Measurements from ENCODE around the gene SZT2.

Gene SZT2

GRCh38 chr1:43422995-43423671, 33.4 kb downstream of the SZT2 start:
- TF ChIP-seq, protein P1, sequence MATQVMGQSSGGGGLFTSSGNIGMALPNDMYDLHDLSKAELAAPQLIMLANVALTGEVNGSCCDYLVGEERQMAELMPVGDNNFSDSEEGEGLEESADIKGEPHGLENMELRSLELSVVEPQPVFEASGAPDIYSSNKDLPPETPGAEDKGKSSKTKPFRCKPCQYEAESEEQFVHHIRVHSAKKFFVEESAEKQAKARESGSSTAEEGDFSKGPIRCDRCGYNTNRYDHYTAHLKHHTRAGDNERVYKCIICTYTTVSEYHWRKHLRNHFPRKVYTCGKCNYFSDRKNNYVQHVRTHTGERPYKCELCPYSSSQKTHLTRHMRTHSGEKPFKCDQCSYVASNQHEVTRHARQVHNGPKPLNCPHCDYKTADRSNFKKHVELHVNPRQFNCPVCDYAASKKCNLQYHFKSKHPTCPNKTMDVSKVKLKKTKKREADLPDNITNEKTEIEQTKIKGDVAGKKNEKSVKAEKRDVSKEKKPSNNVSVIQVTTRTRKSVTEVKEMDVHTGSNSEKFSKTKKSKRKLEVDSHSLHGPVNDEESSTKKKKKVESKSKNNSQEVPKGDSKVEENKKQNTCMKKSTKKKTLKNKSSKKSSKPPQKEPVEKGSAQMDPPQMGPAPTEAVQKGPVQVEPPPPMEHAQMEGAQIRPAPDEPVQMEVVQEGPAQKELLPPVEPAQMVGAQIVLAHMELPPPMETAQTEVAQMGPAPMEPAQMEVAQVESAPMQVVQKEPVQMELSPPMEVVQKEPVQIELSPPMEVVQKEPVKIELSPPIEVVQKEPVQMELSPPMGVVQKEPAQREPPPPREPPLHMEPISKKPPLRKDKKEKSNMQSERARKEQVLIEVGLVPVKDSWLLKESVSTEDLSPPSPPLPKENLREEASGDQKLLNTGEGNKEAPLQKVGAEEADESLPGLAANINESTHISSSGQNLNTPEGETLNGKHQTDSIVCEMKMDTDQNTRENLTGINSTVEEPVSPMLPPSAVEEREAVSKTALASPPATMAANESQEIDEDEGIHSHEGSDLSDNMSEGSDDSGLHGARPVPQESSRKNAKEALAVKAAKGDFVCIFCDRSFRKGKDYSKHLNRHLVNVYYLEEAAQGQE (IDR thresholded peaks at IDR 0.05; ENCODE audit: insufficient read depth in 1 of 2, low read depth in 2 of 2, low read length in 2 of 2): no peak
- no peak for TF ChIP-seq POLR2AphosphoS5 (IDR thresholded peaks at IDR 0.05; ENCODE audit: low read depth, low read length)
- no peak for TF ChIP-seq FOXP2 (optimal IDR thresholded peaks at IDR 0.05; ENCODE audit: borderline replicate concordance, extremely low read depth, extremely low read length, insufficient read depth)
- no peak for TF ChIP-seq TAF1 (IDR thresholded peaks at IDR 0.05; ENCODE audit: borderline replicate concordance, insufficient read depth, low read length)
- no peak for TF ChIP-seq SIN3A (IDR thresholded peaks at IDR 0.05; ENCODE audit: borderline replicate concordance, insufficient read depth, low read length)

- TF ChIP-seq, protein P1 (IDR thresholded peaks at IDR 0.05; ENCODE audit: insufficient read depth in 1 of 2, low read depth in 2 of 2, low read length in 2 of 2): no peak
- TF ChIP-seq SIN3A (IDR thresholded peaks at IDR 0.05; ENCODE audit: borderline replicate concordance, insufficient read depth, low read length) (no peak), TAF1 (IDR thresholded peaks at IDR 0.05; ENCODE audit: borderline replicate concordance, insufficient read depth, low read length) (no peak), FOXP2 (optimal IDR thresholded peaks at IDR 0.05; ENCODE audit: borderline replicate concordance, extremely low read depth, extremely low read length, insufficient read depth) (no peak), POLR2AphosphoS5 (IDR thresholded peaks at IDR 0.05; ENCODE audit: low read depth, low read length) (no peak)
These were observed 34.2 kb downstream of the SZT2 start for GRCh38 chr1:43423672-43424550.

DNA sequence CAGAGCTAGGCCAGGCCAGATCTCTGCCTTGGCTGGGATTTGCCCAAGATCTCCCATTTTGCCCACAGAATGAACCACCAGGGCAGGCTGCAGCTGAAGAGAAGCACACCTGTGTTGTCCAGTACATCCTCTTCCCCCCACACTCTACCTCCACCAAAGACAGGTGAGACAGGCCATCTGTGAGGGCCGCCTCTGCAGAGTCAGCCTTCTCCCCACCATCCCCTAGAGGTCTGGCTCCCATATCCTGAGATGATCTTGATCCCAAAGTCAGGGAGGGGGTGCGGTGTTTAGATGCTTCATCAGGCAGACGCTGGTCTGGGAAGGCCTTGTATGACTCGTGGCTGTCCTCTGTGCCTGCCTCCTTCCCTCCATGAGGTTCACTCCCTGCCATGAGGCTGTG, 35.3 kb downstream of the SZT2 start:
- TF ChIP-seq TAF1 (IDR thresholded peaks at IDR 0.05; ENCODE audit: borderline replicate concordance, insufficient read depth, low read length) (no peak), POLR2AphosphoS5 (IDR thresholded peaks at IDR 0.05; ENCODE audit: low read depth, low read length) (no peak), SIN3A (IDR thresholded peaks at IDR 0.05; ENCODE audit: borderline replicate concordance, insufficient read depth, low read length) (no peak), FOXP2 (optimal IDR thresholded peaks at IDR 0.05; ENCODE audit: borderline replicate concordance, extremely low read depth, extremely low read length, insufficient read depth) (no peak)
- TF ChIP-seq, protein P1 (IDR thresholded peaks at IDR 0.05; ENCODE audit: insufficient read depth in 1 of 2, low read depth in 2 of 2, low read length in 2 of 2): no peak

DNA sequence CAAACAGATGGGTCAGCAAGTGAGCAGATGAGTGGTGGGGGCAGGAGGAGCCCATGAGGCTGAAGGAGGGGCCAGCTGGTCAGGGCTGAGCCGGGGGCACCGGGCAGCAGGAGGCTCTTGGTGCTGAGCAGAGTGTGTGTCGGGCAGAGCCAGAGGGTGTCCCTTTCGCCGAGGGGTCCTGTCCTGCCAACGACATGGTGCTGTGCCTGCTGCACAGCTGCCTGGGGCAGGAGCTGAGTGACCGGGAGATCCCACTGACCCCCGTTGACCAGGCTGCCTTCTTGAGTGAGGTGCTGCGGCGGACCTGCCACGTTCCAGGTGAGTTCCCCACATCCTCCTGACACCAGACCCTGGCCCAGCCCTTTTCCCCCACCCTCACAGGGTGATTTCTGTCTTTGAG, 36.5 kb downstream of the SZT2 start:
- TF ChIP-seq, protein P1 (IDR thresholded peaks at IDR 0.05; ENCODE audit: insufficient read depth in 1 of 2, low read depth in 2 of 2, low read length in 2 of 2): no peak
- no peak for TF ChIP-seq FOXP2 (optimal IDR thresholded peaks at IDR 0.05; ENCODE audit: borderline replicate concordance, extremely low read depth, extremely low read length, insufficient read depth)
- no peak for TF ChIP-seq POLR2AphosphoS5 (IDR thresholded peaks at IDR 0.05; ENCODE audit: low read depth, low read length)
- TF ChIP-seq SIN3A (IDR thresholded peaks at IDR 0.05; ENCODE audit: borderline replicate concordance, insufficient read depth, low read length): no peak
- TF ChIP-seq TAF1 (IDR thresholded peaks at IDR 0.05; ENCODE audit: borderline replicate concordance, insufficient read depth, low read length): no peak
